Measurements from ENCODE around the gene AGTR1.

The AGTR1 gene

DNA sequence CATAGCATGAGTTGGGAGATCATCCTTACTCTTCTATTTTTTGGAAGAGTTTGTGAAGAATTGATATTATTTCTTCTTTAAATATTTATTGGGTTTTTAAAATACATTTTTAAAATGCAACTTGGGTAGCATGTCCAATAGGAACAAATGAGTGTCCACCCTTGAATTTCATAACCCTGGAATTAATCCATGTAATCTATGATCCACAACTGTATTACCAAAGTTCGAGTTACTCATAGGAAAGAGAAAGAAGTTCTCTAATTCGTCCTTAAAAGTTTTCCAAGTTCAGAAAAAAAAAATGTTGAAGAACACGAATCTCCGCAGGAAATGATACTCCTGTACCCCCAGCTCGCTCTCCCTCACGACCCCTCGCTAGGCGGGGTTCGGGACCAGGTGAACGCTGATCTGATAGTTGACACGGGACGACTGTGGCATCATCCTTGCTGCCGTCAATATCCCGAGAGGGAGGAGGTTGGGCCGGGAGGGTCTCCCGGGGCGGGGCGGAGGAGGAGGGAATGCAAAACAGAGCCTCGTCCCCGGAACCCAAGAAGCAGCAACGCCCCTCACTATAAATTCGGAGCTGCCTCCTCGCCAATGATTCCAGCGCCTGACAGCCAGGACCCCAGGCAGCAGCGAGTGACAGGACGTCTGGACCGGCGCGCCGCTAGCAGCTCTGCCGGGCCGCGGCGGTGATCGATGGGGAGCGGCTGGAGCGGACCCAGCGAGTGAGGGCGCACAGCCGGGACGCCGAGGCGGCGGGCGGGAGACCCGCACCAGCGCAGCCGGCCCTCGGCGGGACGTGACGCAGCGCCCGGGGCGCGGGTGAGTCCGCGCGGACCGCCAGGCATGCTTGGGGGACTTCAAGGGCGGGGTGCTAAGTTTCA, at the start of gene AGTR1:
Gene AGTR1, plus strand, starts transcription at position 598 of the 884 bp plus-strand sequence. CDS start 43,133 bp downstream, outside the sequence.
- no peaks in the 10 kb centered on the region for H3K27me3 ChIP-seq
- H4K20me1 ChIP-seq, result no peaks in the 10 kb centered on the region
- H3K9ac ChIP-seq, result no peak within 1 kb of the TSS
- H3K4me1 ChIP-seq, result no peaks in the 10 kb centered on the region
- H3K9me3 ChIP-seq, result peaks cover 9% of the 10 kb centered on the region
- no peak within 1 kb of the TSS for H3K4me3 ChIP-seq
- no peak for TF ChIP-seq Cebpa-rat (IDR thresholded peaks at IDR 0.05)
- H3K36me3 ChIP-seq, result no peaks in the 10 kb centered on the region
- no peak within 1 kb of the TSS for H3K4me2 ChIP-seq
- no peak within 1 kb of the TSS for H3K27ac ChIP-seq

DNA sequence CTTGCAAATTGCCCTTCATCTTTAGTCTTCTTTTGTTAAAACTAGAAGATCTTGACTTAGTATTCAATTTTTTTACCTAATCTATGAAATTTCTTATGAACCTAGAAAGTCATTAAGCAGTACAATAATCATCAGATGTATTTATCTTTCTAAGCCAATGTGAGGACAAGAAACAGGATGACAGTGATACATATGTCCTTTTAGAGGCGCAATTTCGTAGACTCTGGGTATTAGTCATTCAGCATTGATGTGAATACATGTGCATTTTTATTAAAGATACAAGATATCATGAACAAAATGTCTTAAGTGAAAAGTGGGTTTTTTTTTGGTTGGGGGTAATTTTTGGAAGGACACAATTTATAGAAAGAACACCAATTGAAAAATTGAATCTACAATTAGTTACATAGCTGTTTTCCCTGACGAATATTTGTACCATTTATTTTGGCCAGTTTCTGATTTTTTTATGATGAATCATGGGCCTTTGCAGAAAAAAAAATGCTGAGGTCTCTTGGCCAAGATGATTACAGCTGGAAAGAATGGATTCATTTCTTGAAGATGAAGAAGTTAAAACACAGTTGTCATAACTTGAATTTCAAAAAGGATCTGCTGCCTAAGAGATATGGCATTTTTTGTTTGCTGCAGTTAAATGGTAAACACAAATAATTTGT, 48.9 kb upstream of the AGTR1 start:
- TF ChIP-seq Cebpa-rat (IDR thresholded peaks at IDR 0.05), result no peak
- Histone ChIP-seq H3K4me1 (no peaks in the 10 kb centered on the region), H3K36me3 (no peaks in the 10 kb centered on the region), H4K20me1 (no peaks in the 10 kb centered on the region), H3K27me3 (no peaks in the 10 kb centered on the region), H3K9ac (no peak overlapping the region), H3K27ac (no peak overlapping the region), H3K9me3 (no peaks in the 10 kb centered on the region), H3K4me3 (no peak overlapping the region), H3K4me2 (no peak overlapping the region)

- TF ChIP-seq Cebpa-rat (IDR thresholded peaks at IDR 0.05), result no peak
- Histone ChIP-seq H4K20me1 (no peaks in the 10 kb centered on the region), H3K36me3 (no peaks in the 10 kb centered on the region), H3K27ac (no peak overlapping the region), H3K27me3 (no peaks in the 10 kb centered on the region), H3K4me3 (no peak overlapping the region), H3K9ac (no peak overlapping the region), H3K4me2 (no peak overlapping the region), H3K4me1 (no peaks in the 10 kb centered on the region), H3K9me3 (no peaks in the 10 kb centered on the region)
Observed at GRCh38 chr3:148651549-148651948, 46.2 kb upstream of the AGTR1 start.

DNA sequence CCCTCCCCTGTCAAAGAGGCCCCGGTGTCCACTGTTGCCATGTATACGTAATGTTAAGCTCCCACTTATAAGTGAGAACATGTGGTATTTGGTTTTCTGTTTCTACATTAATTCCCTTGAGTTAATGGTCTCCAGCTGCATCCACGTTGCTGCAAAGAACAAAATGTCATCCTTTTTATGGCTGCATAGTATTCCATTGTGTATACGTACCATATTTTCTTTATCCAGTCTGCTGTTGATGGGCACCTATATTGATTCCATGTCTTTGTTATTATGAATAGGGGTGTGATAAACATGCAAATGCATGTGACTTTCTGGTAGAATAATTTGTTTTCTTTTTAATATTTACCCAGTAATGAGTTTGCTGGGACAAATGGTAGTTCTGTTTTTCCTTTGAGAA, 43.3 kb upstream of the AGTR1 start:
- Histone ChIP-seq H3K27me3 (no peaks in the 10 kb centered on the region), H3K9me3 (no peaks in the 10 kb centered on the region), H3K27ac (no peak overlapping the region), H3K4me3 (no peak overlapping the region), H3K36me3 (no peaks in the 10 kb centered on the region), H3K9ac (no peak overlapping the region), H4K20me1 (no peaks in the 10 kb centered on the region), H3K4me1 (no peaks in the 10 kb centered on the region), H3K4me2 (no peak overlapping the region)
- TF ChIP-seq Cebpa-rat (IDR thresholded peaks at IDR 0.05), result no peak

DNA sequence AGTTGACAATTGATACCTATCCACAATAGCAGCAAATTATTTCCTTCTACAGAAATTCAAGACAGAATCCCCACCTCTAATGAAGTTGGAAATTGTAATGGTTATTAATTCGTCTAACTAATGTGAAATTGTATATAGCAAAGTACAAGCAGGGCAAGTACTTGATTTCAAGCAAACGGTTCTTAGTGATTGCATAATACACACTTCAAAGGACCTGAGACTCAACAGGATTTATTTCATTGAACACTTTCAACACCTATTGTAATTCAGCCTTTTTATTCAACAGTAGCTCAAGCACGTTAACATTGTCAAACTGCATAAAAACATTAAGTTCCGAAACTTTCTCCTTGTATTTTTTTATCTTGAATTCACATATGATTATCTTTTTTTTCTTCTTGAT, 40.2 kb upstream of the AGTR1 start:
- Histone ChIP-seq H4K20me1 (no peaks in the 10 kb centered on the region), H3K9ac (no peak overlapping the region), H3K4me1 (no peaks in the 10 kb centered on the region), H3K4me3 (no peak overlapping the region), H3K36me3 (no peaks in the 10 kb centered on the region), H3K4me2 (no peak overlapping the region), H3K27me3 (no peaks in the 10 kb centered on the region), H3K9me3 (no peaks in the 10 kb centered on the region), H3K27ac (no peak overlapping the region)
- TF ChIP-seq Cebpa-rat (IDR thresholded peaks at IDR 0.05), result no peak

DNA sequence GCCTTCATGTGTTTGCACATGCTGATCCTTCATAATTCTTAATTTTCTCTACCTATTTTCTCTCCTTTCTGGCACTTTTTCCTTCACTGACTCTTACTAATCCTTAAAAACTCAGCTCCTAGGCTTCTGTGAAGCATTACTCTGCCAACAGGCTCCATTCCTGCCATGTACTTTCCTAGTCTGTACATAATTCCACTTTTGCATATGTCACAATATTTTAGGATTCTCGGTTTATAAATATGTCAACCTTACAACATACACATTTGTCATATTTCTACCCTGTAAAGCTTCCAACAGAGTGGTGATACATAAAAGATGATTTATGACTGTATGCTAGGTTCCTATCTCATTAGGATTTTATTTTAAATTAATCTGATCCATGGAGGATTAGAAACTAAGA, 38.2 kb upstream of the AGTR1 start:
- H3K36me3 ChIP-seq, result no peaks in the 10 kb centered on the region
- no peak overlapping the region for H3K27ac ChIP-seq
- H3K9me3 ChIP-seq, result no peaks in the 10 kb centered on the region
- no peaks in the 10 kb centered on the region for H4K20me1 ChIP-seq
- H3K27me3 ChIP-seq, result no peaks in the 10 kb centered on the region
- no peak overlapping the region for H3K4me3 ChIP-seq
- no peaks in the 10 kb centered on the region for H3K4me1 ChIP-seq
- TF ChIP-seq Cebpa-rat (IDR thresholded peaks at IDR 0.05), result no peak
- H3K4me2 ChIP-seq, result no peak overlapping the region
- H3K9ac ChIP-seq, result no peak overlapping the region

- Histone ChIP-seq H3K4me3 (no peak overlapping the region), H3K36me3 (no peaks in the 10 kb centered on the region), H3K27ac (no peak overlapping the region), H3K9me3 (no peaks in the 10 kb centered on the region), H3K4me1 (no peaks in the 10 kb centered on the region), H3K4me2 (no peak overlapping the region), H4K20me1 (no peaks in the 10 kb centered on the region), H3K27me3 (no peaks in the 10 kb centered on the region), H3K9ac (no peak overlapping the region)
- no peak for TF ChIP-seq Cebpa-rat (IDR thresholded peaks at IDR 0.05)
Observed at GRCh38 chr3:148680289-148680688, 17.4 kb upstream of the AGTR1 start.

GRCh38 chr3:148681080-148681479, 16.6 kb upstream of the AGTR1 start:
- Histone ChIP-seq H3K9me3 (no peaks in the 10 kb centered on the region), H3K27me3 (no peaks in the 10 kb centered on the region), H3K4me1 (no peaks in the 10 kb centered on the region), H3K4me3 (no peak overlapping the region), H3K4me2 (no peak overlapping the region), H4K20me1 (no peaks in the 10 kb centered on the region), H3K9ac (no peak overlapping the region), H3K27ac (no peak overlapping the region), H3K36me3 (no peaks in the 10 kb centered on the region)
- TF ChIP-seq Cebpa-rat (IDR thresholded peaks at IDR 0.05), result no peak

- Histone ChIP-seq H3K4me3 (no peak overlapping the region), H3K36me3 (no peaks in the 10 kb centered on the region), H3K4me1 (no peaks in the 10 kb centered on the region), H3K27ac (no peak overlapping the region), H4K20me1 (no peaks in the 10 kb centered on the region), H3K4me2 (no peak overlapping the region), H3K9ac (no peak overlapping the region), H3K9me3 (no peaks in the 10 kb centered on the region), H3K27me3 (no peaks in the 10 kb centered on the region)
- TF ChIP-seq Cebpa-rat (IDR thresholded peaks at IDR 0.05), result no peak
Observed at GRCh38 chr3:148682997-148683396, 14.7 kb upstream of the AGTR1 start.

GRCh38 chr3:148694116-148694515, 3.6 kb upstream of the AGTR1 start:
- Histone ChIP-seq H3K4me2 (no peak overlapping the region), H3K9ac (no peak overlapping the region), H3K27me3 (no peaks in the 10 kb centered on the region), H3K27ac (no peak overlapping the region), H3K36me3 (no peaks in the 10 kb centered on the region), H3K9me3 (peaks cover 9% of the 10 kb centered on the region), H3K4me1 (no peaks in the 10 kb centered on the region), H3K4me3 (no peak overlapping the region), H4K20me1 (no peaks in the 10 kb centered on the region)
- no peak for TF ChIP-seq Cebpa-rat (IDR thresholded peaks at IDR 0.05)
